GM12872 (cell line): ENCODE results near the gene ASB1.

Experiments
- CTCF ChIP-seq: IDR thresholded peaks from 3 replicates; pipeline ENCODE4 v1.5.1; 2011; ENCODE audit warnings: low read depth, mild to moderate bottlenecking, low read length, moderate library complexity; ENCODE audit not compliant: insufficient read depth

The ASB1 gene

GRCh38 chr2:238483656-238484055 is 56.9 kb downstream of the ASB1 start:
- TF ChIP-seq CTCF, result no peak

GRCh38 chr2:238484522-238485452 is 58.1 kb downstream of the ASB1 start:
- TF ChIP-seq CTCF, result no peak

- no peak for TF ChIP-seq CTCF
Observed at GRCh38 chr2:238486123-238486848, 59.6 kb downstream of the ASB1 start.

- no peak for TF ChIP-seq CTCF
Observed at GRCh38 chr2:238487134-238487533, 60.4 kb downstream of the ASB1 start.

- TF ChIP-seq CTCF, result no peak
Observed at GRCh38 chr2:238487652-238488346, 61.1 kb downstream of the ASB1 start.

GRCh38 chr2:238488347-238488826 is 61.7 kb downstream of the ASB1 start:
- no peak for TF ChIP-seq CTCF

GRCh38 chr2:238489431-238489830 is 62.7 kb downstream of the ASB1 start:
- no peak for TF ChIP-seq CTCF
